Loucy (cell line): ENCODE results near the gene GOLIM4.

ENCODE experiments used
- CTCF ChIP-seq: fragments of 200-600 bp; sonication (generic); conservative IDR thresholded peaks from 2 replicates; pipeline ENCODE4 v1.5.1; 2014; ENCODE audit warnings: mild to moderate bottlenecking, antibody characterized with exemption, low read length
- EZH2phosphoT487 ChIP-seq: fragments of 200-600 bp; IDR thresholded peaks from 2 replicates; pipeline ENCODE4 v1.6.1; 2018; ENCODE audit warnings: antibody characterized with exemption, mild to moderate bottlenecking, moderate library complexity, borderline replicate concordance

GRCh38 chr3:168072323-168072650, 23.4 kb downstream of the GOLIM4 start:
- TF ChIP-seq CTCF (no peak), EZH2phosphoT487 (no peak)
